ENCODE measurements around the gene RNF227. TPM values are rescaled to one million over a fixed set of nuclear protein-coding genes. Genes with fewer than 3 reads are reported as not detected.

The RNF227 gene
- total RNA-seq, 4 donors from 2014 or later, result under 0.01 to 9.8 (median 5.3) TPM

GRCh38 chr17:7940034-7940433 is 23.9 kb upstream of the RNF227 start:
- no peaks in the 10 kb centered on the region for H3K27me3 ChIP-seq
- no peaks in the 10 kb centered on the region for H3K4me1 ChIP-seq
- H3K27ac ChIP-seq, result no peak overlapping the region
- no peaks in the 10 kb centered on the region for H3K36me3 ChIP-seq
- intact Hi-C loops (cut with DNase I; ENCODE audit: low total_unique reads), result no loop called here
- DNase-seq, result no peak
- no peak for TF ChIP-seq CTCF (IDR thresholded peaks at IDR 0.05)
- TF ChIP-seq POLR2A (IDR thresholded peaks at IDR 0.05), result no peak
- H3K9me3 ChIP-seq, result no peaks in the 10 kb centered on the region
- H3K4me3 ChIP-seq, result no peak overlapping the region

- TF ChIP-seq POLR2A (IDR thresholded peaks at IDR 0.05) (no peak), CTCF (IDR thresholded peaks at IDR 0.05) (no peak)
- Histone ChIP-seq H3K9me3 (no peaks in the 10 kb centered on the region), H3K27ac (no peak overlapping the region), H3K36me3 (no peaks in the 10 kb centered on the region), H3K27me3 (no peaks in the 10 kb centered on the region), H3K4me1 (peaks cover 0 to 10% of the 10 kb centered on the region in 2 donors), H3K4me3 (no peak overlapping the region)
- no peak for DNase-seq
- intact Hi-C loops (cut with DNase I; ENCODE audit: low total_unique reads), result no loop called here
Measured at GRCh38 chr17:7935859-7936258, 19.8 kb upstream of the RNF227 start.

- H3K27ac ChIP-seq, result peak overlapping the region; percentile 86 to 87
- H3K4me1 ChIP-seq, result peaks cover 0 to 17% of the 10 kb centered on the region in 2 donors
- intact Hi-C loops (cut with DNase I; ENCODE audit: low total_unique reads), result no loop called here
- no peaks in the 10 kb centered on the region for H3K27me3 ChIP-seq
- no peak for TF ChIP-seq POLR2A (IDR thresholded peaks at IDR 0.05)
- TF ChIP-seq CTCF (IDR thresholded peaks at IDR 0.05), result peak in 2 of 4 experiments; percentile 10 to 27
- H3K9me3 ChIP-seq, result no peaks in the 10 kb centered on the region
- H3K4me3 ChIP-seq, result peak overlapping the region; percentile 70 to 83
- DNase-seq, result peak; percentile 45 to 53
- no peaks in the 10 kb centered on the region for H3K36me3 ChIP-seq
Measured at GRCh38 chr17:7932949-7933348, 16.9 kb upstream of the RNF227 start.

GRCh38 chr17:7932483-7932891 is 16.4 kb upstream of the RNF227 start:
- H3K4me3 ChIP-seq, result peak overlapping the region; percentile 70 to 83
- H3K9me3 ChIP-seq, result no peaks in the 10 kb centered on the region
- H3K36me3 ChIP-seq, result no peaks in the 10 kb centered on the region
- TF ChIP-seq POLR2A (IDR thresholded peaks at IDR 0.05), result no peak
- no peak for TF ChIP-seq CTCF (IDR thresholded peaks at IDR 0.05)
- H3K27me3 ChIP-seq, result no peaks in the 10 kb centered on the region
- intact Hi-C loops (cut with DNase I; ENCODE audit: low total_unique reads), result no loop called here
- peaks cover 0 to 17% of the 10 kb centered on the region in 2 donors for H3K4me1 ChIP-seq
- peak overlapping the region; percentile 86 to 87 for H3K27ac ChIP-seq
- DNase-seq, result peak; percentile 34 to 46

GRCh38 chr17:7931709-7932482 is 15.8 kb upstream of the RNF227 start, which contains the start of the genes CNTROB and TRAPPC1:
Gene CNTROB, plus strand, starts transcription at chr17:7932206. Its CDS starts 874 bp downstream, at chr17:7933080.
Gene TRAPPC1, minus strand, starts transcription at chr17:7931946. Its CDS starts 117 bp downstream, at chr17:7931829.
- Histone ChIP-seq H3K27ac (peak within 1 kb of the TSS; percentile 86 to 87), H3K27me3 (no peaks in the 10 kb centered on the region), H3K9me3 (no peaks in the 10 kb centered on the region), H3K36me3 (no peaks in the 10 kb centered on the region), H3K4me1 (peaks cover 0 to 17% of the 10 kb centered on the region in 2 donors), H3K4me3 (peak within 1 kb of the TSS; percentile 70 to 83)
- peak; percentile 99 to 100 for DNase-seq
- intact Hi-C loops (cut with DNase I; ENCODE audit: low total_unique reads), result no loop called here
- TF ChIP-seq POLR2A (IDR thresholded peaks at IDR 0.05) (peak; percentile 86 to 93), CTCF (IDR thresholded peaks at IDR 0.05) (peak in 1 of 4 experiments; percentile 19)

Measured in uterus (tissue), 4 donors.